A673 (cell line): ENCODE measurements around the gene NAPB.

Source experiments
- CTCF ChIP-seq: fragments of 300-800, 200-600 bp; sonication (generic); conservative IDR thresholded peaks from 2 replicates; pipeline ENCODE4 v1.5.1; 2017; ENCODE audit warnings: low read depth, mild to moderate bottlenecking, antibody characterized with exemption, low read length, moderate library complexity, mixed read lengths
- EZH2 ChIP-seq: fragments of 200-600 bp; sonication (generic); IDR thresholded peaks from 2 replicates; pipeline ENCODE4 v1.6.1; 2017; ENCODE audit warnings: borderline replicate concordance, low read depth, mild to moderate bottlenecking, mixed read lengths, antibody characterized with exemption, low read length; ENCODE audit not compliant: poor library complexity, severe bottlenecking

GRCh38 chr20:23327617-23328333 lies 93.5 kb downstream of the NAPB start:
- TF ChIP-seq CTCF: no peak
- TF ChIP-seq EZH2: no peak
